ENCODE measurements around the gene PCDHGC4. TPM values are rescaled to one million over a fixed set of nuclear protein-coding genes. Genes with fewer than 3 reads are reported as not detected.

PCDHGC4 gene
- total RNA-seq, 1 donor from 2014 or later = 2.4 TPM

GRCh38 chr5:141521244-141521781 lies 36.5 kb downstream of the PCDHGC4 start:
- ATAC-seq = peak; percentile 77
- no peak for DNase-seq (ENCODE audit: missing footprints)
- intact Hi-C loops (cut with DNase I) = no loop called here

- DNase-seq (ENCODE audit: missing footprints) (no peak), ATAC-seq (no peak)
- intact Hi-C loops (cut with DNase I) = no loop called here
These were observed 37.5 kb downstream of the PCDHGC4 start for GRCh38 chr5:141522301-141522700.

GRCh38 chr5:141523991-141524390 lies 39.2 kb downstream of the PCDHGC4 start:
- intact Hi-C loops (cut with DNase I) = loop anchor here (2.0 kb wide), 4 partner anchors 33 to 107 kb away; partner anchors contain the start of genes PCDHGA12, PCDHGB7 and PCDHGC3
- DNase-seq (ENCODE audit: missing footprints) = no peak
- no peak for ATAC-seq

GRCh38 chr5:141524604-141525597 lies 40.1 kb downstream of the PCDHGC4 start:
- peak; percentile 72 for ATAC-seq
- intact Hi-C loops (cut with DNase I) = loop anchor here (2.0 kb wide), 4 partner anchors 32 to 108 kb away; partner anchors contain the start of genes PCDHGA12, PCDHGB7 and PCDHGC3

GRCh38 chr5:141525653-141526052 lies 40.8 kb downstream of the PCDHGC4 start:
- DNase-seq (ENCODE audit: missing footprints) (no peak), ATAC-seq (no peak)
- intact Hi-C loops (cut with DNase I) = loop anchor here (2.0 kb wide), 4 partner anchors 31 to 109 kb away; partner anchors contain the start of genes PCDHGA12, PCDHGB7 and PCDHGC3

More at GRCh38 chr5:141524604-141525597, 40.1 kb downstream of the PCDHGC4 start:
- peak; percentile 92 for DNase-seq (ENCODE audit: missing footprints)

GRCh38 chr5:141527426-141527825 lies 42.6 kb downstream of the PCDHGC4 start:
- DNase-seq (ENCODE audit: missing footprints) (no peak), ATAC-seq (no peak)
- intact Hi-C loops (cut with DNase I) = no loop called here

- DNase-seq (ENCODE audit: missing footprints) (no peak), ATAC-seq (peak; percentile 68)
- intact Hi-C loops (cut with DNase I) = no loop called here
These were observed 43.6 kb downstream of the PCDHGC4 start for GRCh38 chr5:141528291-141528984.

GRCh38 chr5:141529002-141529401 lies 44.2 kb downstream of the PCDHGC4 start:
- peak; percentile 58 for ATAC-seq
- no peak for DNase-seq (ENCODE audit: missing footprints)
- intact Hi-C loops (cut with DNase I) = no loop called here

GRCh38 chr5:141529873-141530272 lies 45.0 kb downstream of the PCDHGC4 start:
- ATAC-seq = no peak
- intact Hi-C loops (cut with DNase I) = no loop called here
- DNase-seq (ENCODE audit: missing footprints) = no peak

- intact Hi-C loops (cut with DNase I) = no loop called here
- DNase-seq (ENCODE audit: missing footprints) = no peak
- no peak for ATAC-seq
These were observed 47.9 kb downstream of the PCDHGC4 start for GRCh38 chr5:141532726-141533125.

GRCh38 chr5:141533897-141534296 lies 49.1 kb downstream of the PCDHGC4 start:
- intact Hi-C loops (cut with DNase I) = no loop called here
- ATAC-seq (no peak), DNase-seq (ENCODE audit: missing footprints) (no peak)

- no peak for ATAC-seq
These were observed 49.8 kb downstream of the PCDHGC4 start for GRCh38 chr5:141534492-141535213.

More at GRCh38 chr5:141534492-141535213, 49.8 kb downstream of the PCDHGC4 start:
- DNase-seq (ENCODE audit: missing footprints) = no peak
- intact Hi-C loops (cut with DNase I) = no loop called here

Other genes with a start within 250 kb of the PCDHGC4 start
- gene PCDHB15, start 239.6 kb upstream of the PCDHGC4 start, total RNA-seq = 5.8 TPM
- gene SLC25A2, start 181.0 kb upstream of the PCDHGC4 start, total RNA-seq = not detected
- gene TAF7, start 164.2 kb upstream of the PCDHGC4 start, total RNA-seq = 101 TPM
- 3.2 TPM for gene PCDHGA1, start 154.5 kb upstream of the PCDHGC4 start, total RNA-seq
- 6.2 TPM for gene PCDHGA2, start 146.3 kb upstream of the PCDHGC4 start, total RNA-seq
- gene PCDHGA3, start 141.2 kb upstream of the PCDHGC4 start, total RNA-seq = 9.8 TPM
- 6.7 TPM for gene PCDHGB1, start 134.9 kb upstream of the PCDHGC4 start, total RNA-seq
- gene PCDHGA4, start 130.0 kb upstream of the PCDHGC4 start, total RNA-seq = 7.8 TPM
- gene PCDHGB2, start 125.0 kb upstream of the PCDHGC4 start, total RNA-seq = 8.3 TPM
- gene PCDHGA5, start 120.9 kb upstream of the PCDHGC4 start, total RNA-seq = 5.7 TPM
- gene PCDHGB3, start 114.8 kb upstream of the PCDHGC4 start, total RNA-seq = 7.3 TPM
- 6.0 TPM for gene PCDHGA6, start 111.1 kb upstream of the PCDHGC4 start, total RNA-seq
- gene PCDHGA7, start 102.3 kb upstream of the PCDHGC4 start, total RNA-seq = 7.2 TPM
- 4.6 TPM for gene PCDHGB4, start 97.3 kb upstream of the PCDHGC4 start, total RNA-seq
- 9.7 TPM for gene PCDHGA8, start 92.4 kb upstream of the PCDHGC4 start, total RNA-seq
- gene PCDHGB5, start 87.1 kb upstream of the PCDHGC4 start, total RNA-seq = 6.1 TPM
- gene PCDHGA9, start 82.3 kb upstream of the PCDHGC4 start, total RNA-seq = 4.2 TPM
- gene PCDHGB6, start 77.0 kb upstream of the PCDHGC4 start, total RNA-seq = 5.9 TPM
- gene PCDHGA10, start 72.0 kb upstream of the PCDHGC4 start, total RNA-seq = 4.1 TPM
- 8.6 TPM for gene PCDHGB7, start 67.4 kb upstream of the PCDHGC4 start, total RNA-seq
- 4.5 TPM for gene PCDHGA11, start 64.0 kb upstream of the PCDHGC4 start, total RNA-seq
- 6.5 TPM for gene PCDHGA12, start 54.5 kb upstream of the PCDHGC4 start, total RNA-seq
- 22.5 TPM for gene PCDHGC3, start 9.1 kb upstream of the PCDHGC4 start, total RNA-seq
- gene PCDHGC5, start 4.1 kb downstream of the PCDHGC4 start, total RNA-seq = 2.4 TPM
- gene DIAPH1, start 134.0 kb downstream of the PCDHGC4 start, total RNA-seq = 36.1 TPM
- 29.9 TPM for gene HDAC3, start 151.8 kb downstream of the PCDHGC4 start, total RNA-seq
- 0.78 TPM for gene RELL2, start 152.0 kb downstream of the PCDHGC4 start, total RNA-seq
- gene FCHSD1, start 166.4 kb downstream of the PCDHGC4 start, total RNA-seq = 4.5 TPM
- gene ARAP3, start 197.2 kb downstream of the PCDHGC4 start, total RNA-seq = 14.7 TPM

Measured in Right ventricle myocardium inferior (tissue), 1 donor.